NCI-H446 treated with DMSO at 0.1 percent for 48 hours (cell line): ENCODE measurements around the gene GRK3.
"Not testable (repeated sequence)": the region's sequence is repeated elsewhere in the genome, so short reads cannot be mapped to it uniquely, and the experiment has no call there.

Source experiments
- DNase-seq: peaks from one replicate; lab custom pipeline; 2025; lab: John Stamatoyannopoulos, UW

GRK3 gene

DNA sequence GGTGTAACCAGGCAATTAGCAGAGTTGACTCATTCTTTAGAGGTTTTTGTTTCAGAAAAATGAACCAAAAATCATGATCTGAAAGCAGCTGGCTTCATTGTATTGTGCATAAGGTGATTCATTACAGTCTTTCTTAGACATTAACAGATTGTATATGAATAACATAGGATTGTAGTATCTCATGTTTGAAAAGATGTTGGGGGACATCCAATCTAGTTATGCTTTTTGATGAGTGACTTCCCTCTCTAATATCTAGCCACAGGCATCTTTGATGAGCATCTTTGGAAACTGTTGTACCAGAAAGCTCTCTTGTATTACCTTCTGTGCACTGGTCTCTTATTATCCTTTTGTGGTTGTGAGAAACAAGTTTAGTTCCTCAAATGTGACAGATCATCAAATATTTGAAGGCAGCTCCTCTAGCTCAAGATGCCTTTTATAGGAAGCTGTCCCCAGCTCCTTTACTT lies 8.3 kb downstream of the GRK3 start:
- DNase-seq: no peak

DNA sequence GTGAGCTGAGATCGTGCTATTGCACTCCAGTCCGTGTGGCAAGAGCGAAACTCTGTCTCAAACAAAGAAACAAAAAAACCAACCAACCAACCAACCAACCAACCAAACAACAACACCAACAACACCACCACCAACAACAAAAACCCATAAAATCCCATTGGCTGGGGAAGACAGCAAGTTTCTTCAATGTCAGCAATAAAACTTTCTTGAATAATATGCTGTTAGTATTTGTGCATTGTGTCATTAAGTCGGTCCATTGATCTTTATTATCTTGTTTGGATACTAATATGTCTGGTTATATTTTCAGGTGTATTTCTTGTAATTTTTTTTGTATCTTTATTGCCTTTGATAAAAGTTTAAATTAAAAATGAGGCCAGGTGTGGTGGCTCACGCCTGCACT lies 9.4 kb downstream of the GRK3 start:
- DNase-seq: no peak

DNA sequence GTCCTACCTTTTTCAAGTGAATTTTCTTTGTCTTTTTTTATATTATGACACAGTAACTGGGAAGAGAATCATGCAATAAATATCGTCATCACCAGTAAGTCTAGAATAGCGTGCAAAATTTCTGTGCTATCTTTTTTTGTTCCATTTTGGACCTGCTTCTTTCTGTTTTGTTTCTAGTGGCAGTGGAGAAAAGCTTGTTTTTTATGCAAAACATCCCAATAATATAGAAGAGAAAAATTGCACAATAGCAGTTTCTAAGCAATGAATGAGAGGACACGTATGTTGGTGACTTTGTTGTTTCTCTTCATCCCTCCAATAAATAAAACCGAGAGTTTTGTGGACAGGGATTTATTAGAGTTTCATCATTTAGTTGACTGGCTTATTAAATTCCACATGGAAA lies 10.3 kb downstream of the GRK3 start:
- no peak for DNase-seq

DNA sequence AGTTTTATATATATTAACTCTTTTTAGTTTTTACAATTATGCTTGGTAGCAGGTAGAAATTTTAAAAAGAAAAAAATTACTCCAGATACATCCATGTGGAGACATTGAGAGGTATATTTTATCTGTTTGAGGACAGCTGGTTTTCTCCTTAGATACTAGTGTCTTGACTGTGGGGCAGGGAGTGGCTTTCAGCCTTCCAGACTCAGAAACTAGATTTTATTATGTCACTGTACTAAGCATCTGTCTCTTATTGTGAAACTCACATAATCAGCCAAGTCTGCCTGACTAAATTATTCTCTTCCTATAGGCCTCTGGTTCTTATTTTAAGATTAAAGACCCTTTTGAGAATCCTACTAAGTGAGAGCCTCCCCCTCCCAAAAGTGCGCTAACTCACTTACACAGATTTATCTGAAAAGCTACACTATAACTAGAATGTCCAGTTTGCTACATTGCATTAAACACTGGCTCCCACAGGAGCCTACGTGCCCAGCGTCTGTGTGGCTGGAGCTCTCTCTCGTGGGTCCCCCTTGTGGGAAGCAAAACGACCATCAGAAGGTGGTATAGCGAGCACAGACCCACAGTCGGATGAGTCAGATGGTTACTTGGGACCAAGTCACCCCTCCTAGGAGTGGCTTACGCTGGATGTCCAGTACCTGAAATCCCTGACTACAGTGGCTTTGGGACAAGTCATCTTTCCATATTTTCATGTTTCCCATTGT lies 11.4 kb downstream of the GRK3 start:
- not testable (repeated sequence) for DNase-seq

DNA sequence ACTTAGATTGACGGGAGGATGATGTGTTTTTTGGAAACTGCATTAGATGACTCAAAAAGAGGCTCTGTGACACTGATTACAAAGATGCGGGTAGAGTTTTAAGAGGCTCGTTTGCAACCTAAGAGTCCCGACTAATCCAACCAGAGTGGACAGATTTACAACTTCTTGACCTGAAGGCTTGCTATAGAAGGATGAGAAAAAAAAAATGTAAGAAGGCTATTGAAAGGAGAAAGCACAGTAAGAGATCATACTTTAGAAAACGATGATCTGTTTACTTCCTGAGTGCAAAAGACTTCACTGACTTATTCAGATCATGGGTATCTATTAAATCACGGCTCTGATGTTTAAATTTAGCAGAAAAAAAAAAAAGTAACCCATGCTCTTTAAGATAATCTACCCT lies 17.0 kb downstream of the GRK3 start:
- DNase-seq: not testable (repeated sequence)

DNA sequence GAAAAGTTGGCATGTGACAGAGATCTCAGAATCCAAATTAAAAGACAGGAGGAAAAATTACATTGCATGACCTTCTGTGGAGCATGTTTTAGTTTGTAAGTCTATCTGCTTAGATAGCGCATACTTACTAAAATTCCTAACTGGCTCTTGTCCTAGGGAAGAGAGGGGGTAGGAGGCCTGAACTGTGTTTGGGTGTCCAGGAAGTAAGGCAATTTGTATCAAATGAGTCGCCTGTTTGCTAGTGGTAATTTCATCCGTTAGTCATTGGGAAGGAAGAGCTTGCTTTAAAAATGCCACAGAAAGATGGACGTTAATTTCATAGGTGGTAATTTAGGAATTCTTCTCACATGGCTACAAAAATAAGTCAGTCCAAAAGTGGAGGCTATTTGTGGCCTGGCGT lies 18.5 kb downstream of the GRK3 start:
- DNase-seq: no peak

DNA sequence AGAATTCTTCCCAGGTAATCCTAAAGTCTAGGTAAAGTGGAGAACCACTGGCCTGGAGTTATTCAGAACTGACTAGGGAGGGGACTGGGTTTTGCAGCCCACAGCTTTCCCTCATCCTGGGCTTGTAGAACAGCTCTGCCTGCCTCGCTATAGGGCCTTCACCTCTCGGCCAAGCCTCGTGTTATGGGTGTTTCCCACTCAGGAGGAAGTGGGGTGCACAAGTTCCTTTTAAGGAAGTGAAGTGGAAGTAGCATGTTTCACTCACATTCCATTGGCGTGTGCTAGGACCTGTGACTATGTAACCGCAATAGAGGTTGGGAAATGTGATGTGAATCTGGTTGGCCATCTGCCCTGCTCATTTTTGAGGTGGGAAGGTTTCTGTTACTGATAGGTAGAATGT lies 20.5 kb downstream of the GRK3 start:
- not testable (repeated sequence) for DNase-seq

DNA sequence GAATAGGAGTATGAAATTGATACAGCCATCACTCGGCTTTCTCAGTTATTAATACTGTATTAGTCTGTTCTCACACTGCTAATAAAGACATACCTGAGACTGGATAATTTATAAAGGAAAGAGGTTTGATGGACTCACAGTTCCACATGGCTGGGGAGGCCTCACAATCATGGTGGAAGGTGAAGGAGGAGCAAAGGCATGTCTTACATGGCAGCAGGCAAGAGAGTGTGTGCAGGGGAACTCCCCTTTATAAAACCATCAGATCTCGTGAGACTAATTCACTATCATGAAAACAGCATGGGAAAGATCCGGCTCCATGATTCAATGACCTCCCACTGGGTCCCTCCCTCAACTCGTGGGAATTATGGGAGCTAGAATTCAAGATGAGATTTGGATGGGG lies 25.2 kb downstream of the GRK3 start:
- not testable (repeated sequence) for DNase-seq

DNA sequence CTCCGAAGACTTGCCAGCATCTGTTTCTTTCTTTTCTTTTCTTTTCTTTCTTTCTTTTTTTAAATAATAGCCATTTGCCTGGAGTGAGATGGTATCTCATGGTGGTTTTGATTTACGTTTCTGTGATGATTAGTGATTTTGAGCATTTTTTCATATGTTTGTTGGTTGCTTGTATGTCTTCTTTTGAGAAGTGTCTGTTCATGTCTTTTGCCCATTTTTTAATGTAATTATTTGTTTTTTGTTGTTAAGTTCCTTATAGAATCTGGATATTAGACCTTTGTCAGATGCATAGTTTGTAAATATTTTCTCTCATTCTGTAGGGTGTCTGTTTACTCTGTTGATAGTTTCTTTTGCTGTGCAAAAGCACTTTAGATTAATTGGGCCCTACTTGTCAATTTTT lies 28.8 kb downstream of the GRK3 start:
- DNase-seq: not testable (repeated sequence)

DNA sequence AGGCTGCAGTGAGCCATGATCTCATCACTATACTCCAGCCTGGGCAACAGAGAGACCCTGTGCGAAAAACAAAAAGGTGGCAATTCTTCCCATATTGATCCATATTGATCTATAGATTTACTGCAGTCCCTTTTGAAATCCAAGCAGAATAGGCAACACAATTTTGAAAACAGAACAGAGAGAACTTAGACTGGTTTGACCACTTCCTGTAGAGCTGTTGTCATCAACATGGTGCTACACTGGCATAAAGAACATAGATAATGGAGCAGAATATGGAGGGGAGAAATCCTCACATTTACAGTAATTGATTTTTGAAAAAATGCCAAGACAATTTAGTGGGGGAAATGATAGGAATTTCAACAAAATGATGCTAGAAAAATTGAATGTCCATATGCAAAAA lies 34.1 kb downstream of the GRK3 start:
- no peak for DNase-seq

DNA sequence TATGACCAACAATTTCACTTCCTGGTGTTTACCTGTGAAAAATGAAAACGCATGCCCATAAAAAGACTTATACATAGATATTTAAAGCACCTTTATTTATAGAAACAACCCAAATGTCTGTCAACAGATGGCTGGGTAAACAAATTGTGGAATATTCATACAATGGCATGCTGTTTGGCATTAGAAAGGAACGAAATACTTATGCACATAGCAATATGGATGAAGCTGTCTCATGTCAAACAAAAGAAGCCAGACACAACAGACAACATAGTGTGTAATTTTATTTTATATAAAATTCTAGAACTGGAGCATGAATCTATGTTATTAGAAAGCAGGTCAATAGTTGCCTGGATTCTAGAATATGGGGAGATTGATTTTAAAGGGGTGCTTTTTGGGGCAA lies 38.0 kb downstream of the GRK3 start:
- no peak for DNase-seq

DNA sequence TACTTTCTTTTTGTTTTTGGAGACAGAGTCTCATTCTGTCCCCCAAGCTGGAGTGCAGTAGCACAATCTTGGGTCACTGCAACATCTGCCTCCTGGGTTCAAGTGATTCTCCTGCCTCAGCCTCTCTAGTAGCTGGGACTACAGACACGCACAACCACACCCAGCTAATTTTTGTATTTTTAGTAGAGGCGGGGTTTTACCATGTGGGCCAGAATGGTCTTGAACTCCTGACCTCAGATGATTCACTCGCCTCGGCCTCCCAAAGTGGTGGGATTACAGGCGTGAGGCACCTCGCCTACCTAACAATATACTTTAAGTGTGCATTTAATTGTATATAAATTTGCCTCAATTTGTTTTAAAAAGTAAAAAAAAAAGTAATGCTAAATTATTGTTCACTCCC lies 38.4 kb downstream of the GRK3 start:
- DNase-seq: no peak

DNA sequence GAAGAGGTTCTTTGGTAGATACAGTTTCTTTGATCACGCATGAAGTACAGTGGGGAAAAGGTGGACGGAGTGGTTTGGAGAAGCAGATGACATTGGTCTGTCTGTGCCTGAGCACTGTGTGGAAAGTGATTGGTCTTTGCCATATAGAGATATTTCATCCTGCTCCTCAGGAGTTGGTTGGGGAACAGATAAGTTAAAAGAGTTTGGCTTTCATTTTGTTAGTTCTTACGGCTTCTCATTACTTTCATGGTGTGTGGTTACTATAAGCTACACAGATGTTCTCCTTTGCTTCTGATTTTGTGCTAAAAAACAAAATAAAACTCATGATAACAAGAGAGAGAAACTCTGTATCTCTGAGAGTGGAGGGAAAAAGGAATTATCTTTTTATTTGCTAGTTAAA lies 40.7 kb downstream of the GRK3 start:
- not testable (repeated sequence) for DNase-seq

DNA sequence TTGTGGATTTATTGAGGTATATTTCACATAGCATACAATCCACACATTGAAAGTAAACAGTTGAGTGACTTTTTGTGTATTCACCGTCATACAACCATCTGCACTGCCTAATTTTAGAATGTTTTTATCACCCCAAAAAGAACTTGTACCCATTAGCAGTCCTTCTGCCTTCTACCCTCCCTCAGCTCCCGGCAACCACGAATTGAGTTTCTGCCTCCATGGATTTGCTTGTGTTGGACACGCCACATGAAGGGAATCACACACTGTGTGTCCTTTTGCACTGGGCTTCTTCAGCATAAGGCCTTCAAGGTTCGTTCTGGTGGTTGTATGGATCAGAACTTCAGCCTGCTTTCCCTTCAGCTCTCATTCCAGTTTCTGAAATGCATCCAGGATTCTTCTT lies 41.1 kb downstream of the GRK3 start:
- not testable (repeated sequence) for DNase-seq

DNA sequence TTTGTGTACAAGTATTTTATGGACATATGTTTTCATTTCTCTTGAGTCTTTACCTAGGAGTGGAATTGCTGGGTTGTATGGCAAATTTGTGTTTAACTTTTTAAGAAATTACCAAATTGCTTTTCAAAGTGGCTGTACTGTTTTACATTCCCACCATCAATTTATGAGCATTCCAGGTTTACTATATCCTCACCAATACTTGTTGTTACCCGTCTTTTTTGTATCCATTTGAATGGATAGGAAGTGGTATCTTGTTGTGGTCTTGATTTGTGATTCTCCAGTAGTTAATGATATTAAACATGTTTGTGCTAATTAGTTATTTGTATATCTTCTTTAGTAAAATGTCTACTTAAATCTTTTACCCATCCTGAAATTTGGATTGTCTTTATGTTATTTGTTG lies 46.8 kb downstream of the GRK3 start:
- DNase-seq: not testable (repeated sequence)

DNA sequence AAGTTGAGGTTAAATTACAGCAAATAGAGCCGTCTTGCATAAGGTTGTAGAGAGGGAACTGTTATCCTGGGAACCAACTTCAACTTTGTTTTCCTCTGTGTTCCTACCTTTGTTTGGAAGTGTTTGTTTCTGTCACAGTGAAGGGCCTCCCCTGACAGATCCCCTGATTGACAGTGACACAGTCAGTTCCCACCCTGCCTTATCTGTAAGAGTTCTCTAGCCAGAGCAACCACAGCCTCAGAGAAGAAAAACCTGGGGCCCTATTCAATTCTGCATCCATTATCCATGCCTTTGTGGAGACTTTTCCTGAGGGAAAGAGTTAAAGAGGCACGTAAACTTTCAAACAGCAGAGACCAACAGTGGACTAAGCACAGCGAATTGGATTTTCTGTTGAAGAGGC lies 48.7 kb downstream of the GRK3 start:
- DNase-seq: not testable (repeated sequence)

DNA sequence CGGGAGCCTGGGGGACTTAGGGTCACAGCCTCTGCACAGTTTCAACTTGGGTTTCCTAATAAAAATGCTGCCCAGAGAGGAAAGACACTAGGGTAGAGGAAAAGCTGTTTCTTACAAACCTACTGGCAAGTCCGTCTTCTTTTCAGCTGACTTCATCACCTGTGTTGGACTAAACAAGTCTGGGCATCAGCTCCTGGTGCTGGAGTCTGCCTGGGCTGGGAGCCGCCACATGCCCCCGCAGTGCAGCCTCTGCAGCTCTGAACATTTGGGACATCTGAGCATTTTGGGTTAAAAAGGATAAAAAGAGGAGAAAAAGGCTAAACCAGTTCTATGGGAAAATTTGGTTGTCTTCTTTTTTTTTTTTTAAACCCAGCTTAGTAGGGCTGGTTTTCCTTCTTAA lies 49.1 kb downstream of the GRK3 start:
- not testable (repeated sequence) for DNase-seq

DNA sequence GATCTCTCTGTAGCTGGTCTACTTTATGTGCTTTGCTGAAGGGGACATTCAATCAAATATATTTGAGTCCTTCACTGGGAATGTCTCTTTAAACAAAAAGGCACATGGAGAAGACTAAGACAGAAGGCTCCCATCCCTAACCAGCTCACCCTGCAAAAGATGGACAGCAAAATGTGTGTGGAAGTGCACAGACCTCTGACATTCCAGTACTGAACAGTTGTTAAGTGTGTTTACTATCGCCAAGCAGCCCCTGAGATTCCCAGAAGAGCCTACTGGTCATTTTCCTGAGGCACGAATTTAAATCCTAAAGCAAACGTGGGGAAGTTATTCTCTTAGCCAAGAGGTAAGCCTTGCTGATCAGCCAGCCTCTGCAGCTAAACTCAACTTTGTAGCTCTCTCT lies 50.3 kb downstream of the GRK3 start:
- DNase-seq: not testable (repeated sequence)

DNA sequence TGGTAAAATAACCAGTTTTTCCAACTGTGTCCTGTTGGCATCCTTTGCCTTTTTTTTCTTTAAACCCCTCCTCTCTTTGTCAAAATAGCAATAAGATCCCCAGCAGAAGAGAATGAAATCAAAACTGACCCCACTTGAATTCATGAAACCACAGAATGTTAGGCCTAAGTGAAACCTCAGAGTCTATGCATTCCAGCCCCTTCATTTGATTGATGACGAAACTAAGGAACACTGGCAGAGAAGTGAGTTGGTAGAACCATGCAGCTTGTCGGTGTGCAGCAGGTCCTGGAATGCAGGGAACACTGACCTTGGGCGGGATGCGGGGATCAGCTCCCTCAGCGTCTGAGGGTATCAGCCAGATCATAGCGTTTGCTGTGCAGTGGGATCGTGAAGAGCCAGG lies 57.5 kb downstream of the GRK3 start:
- no peak for DNase-seq

DNA sequence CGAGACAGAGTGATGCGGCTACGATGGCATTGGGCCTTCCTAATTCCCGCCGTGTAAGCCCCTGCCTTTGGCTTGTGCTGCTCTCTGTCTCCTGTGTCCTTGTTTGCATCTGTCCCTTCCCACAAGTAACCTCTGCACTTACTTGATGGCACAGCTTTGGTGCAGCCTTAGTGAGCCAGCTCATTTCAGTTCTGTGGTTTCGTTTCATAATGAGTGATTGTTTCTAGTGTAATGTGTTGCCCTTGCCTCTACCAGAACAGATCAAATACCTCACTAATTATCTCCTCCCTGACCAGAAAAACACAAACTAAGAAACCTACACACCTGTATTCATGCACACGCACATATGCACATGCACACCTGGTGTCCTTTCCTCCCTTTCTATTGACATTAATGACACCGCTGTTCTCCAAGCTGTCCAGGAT lies 58.8 kb downstream of the GRK3 start:
- no peak for DNase-seq

DNA sequence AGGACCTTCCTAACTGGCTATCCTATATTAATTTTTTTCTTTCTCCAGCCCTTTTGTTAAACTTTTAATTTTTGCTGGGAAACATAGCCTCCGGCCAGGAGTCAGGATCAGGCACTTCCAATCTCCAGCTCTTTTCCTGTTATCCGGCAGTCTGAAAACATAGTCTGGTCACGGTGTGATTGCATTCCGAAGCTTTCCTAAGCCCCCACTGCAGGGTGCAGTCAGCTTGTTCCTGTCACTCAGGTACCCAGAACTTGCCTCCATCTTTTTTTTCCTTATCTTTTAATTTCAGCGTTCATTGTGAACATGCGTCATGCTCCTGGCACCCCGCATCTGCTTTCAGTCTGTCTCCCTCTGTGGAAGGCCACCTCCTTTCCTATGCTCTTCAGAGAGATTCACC lies 59.4 kb downstream of the GRK3 start:
- DNase-seq: no peak

DNA sequence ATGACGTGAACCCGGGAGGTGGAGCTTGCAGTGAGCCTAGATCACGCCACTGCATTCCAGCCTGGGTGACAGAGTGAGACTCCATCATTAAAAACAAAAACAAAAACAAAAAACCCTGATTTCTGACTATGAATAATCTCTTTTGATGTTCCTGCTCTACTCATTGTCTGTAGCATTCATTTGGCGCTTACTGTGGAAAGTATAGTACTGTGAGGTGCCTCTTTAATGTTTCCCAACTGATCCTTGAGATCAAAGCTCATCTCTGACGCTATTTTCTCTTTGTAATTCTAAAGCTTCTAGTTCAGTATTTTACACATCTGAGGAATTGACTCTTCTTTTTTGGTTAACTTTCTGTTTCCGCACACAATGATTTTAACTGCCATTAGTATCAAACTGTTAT lies 60.0 kb downstream of the GRK3 start:
- DNase-seq: no peak

DNA sequence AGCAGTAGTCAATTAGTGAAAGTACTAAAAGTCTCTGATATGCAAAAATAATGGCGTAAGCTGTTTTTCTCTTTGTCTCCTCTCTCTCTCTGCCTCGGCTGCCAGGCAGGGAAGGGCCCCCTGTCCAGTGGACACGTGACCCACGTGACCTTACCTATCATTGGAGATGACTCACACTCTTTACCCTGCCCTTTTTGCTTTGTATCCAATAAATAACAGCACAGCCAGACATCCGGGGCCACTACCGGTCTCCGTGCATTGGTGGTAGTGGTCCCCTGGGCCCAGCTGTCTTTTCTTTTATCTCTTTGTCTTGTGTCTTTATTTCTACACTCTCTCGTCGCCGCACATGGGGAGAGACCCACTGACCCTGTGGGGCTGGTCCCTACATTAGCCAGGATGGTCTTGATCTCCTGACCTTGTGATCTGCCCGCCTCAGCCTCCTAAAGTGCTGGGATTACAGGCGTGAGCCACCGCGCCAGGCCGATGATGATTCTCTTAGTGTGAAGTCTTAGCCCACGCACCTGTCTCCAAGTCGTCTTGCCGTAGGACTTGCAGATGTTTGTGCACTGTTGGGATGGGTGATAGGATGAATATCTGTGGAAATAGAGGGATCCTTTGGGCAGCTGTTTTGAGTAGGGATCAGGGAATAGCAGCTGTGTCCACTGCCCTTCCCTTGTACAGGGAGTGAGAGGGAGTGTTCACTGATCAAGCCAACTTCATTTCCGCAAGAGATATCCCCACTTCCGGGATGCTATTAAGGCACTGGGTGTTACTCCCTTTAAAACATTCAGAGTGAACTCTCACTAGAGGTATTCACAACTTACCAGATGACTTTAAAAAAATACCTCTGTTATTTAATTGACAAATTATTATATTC lies 61.5 kb downstream of the GRK3 start:
- not testable (repeated sequence) for DNase-seq
